Endothelial cell of umbilical vein (primary cell): ENCODE measurements around the gene XIRP1.

Source experiments
- CTCF ChIP-seq, 2 donors: IDR thresholded peaks; 1 replicate in 1 of 2; 2 replicates in 1 of 2; pipeline ENCODE4 v1.5.1; 2011; ENCODE audit warnings: low read length in 2 of 2, mild to moderate bottlenecking in 2 of 2, moderate library complexity in 2 of 2, control low read depth in 1 of 2, inconsistent platforms in 1 of 2, low read depth in 1 of 2; ENCODE audit not compliant: insufficient read depth in 1 of 2; ENCODE audit errors: extremely low read depth in 1 of 2
- EZH2 ChIP-seq: IDR thresholded peaks from 2 replicates; pipeline ENCODE4 v1.6.1; 2012; ENCODE audit warnings: borderline replicate concordance, low read depth, mild to moderate bottlenecking, moderate library complexity, low read length, inconsistent platforms; ENCODE audit not compliant: severe bottlenecking
- FOS ChIP-seq: IDR thresholded peaks from 2 replicates; pipeline ENCODE4 v1.6.1; 2011; ENCODE audit warnings: mild to moderate bottlenecking, low read length, moderate library complexity, borderline replicate concordance; ENCODE audit not compliant: insufficient read depth
- GATA2 ChIP-seq: IDR thresholded peaks from 2 replicates; pipeline ENCODE4 v1.7.0; 2011; ENCODE audit warnings: low read depth, mild to moderate bottlenecking, moderate library complexity, mixed read lengths, low read length; ENCODE audit not compliant: insufficient read length, insufficient read depth
- JUN ChIP-seq: IDR thresholded peaks from 2 replicates; pipeline ENCODE4 v1.6.1; 2011; ENCODE audit warnings: borderline replicate concordance, low read depth; ENCODE audit not compliant: insufficient read length, insufficient read depth
- POLR2A ChIP-seq: IDR thresholded peaks from 2 replicates; pipeline ENCODE4 v1.6.1; 2012; ENCODE audit warnings: low read depth, mild to moderate bottlenecking, control low read depth, low read length
- POLR2AphosphoS5 ChIP-seq: IDR thresholded peaks from 2 replicates; pipeline ENCODE4 v1.6.1; 2012; ENCODE audit warnings: low read depth, mild to moderate bottlenecking, control low read depth, low read length, moderate library complexity; ENCODE audit not compliant: insufficient read depth
- TF ChIP-seq, protein P1 (sequence below): IDR thresholded peaks from 2 replicates; pipeline ENCODE4 v1.6.1; 2011; ENCODE audit not compliant: insufficient read depth, insufficient read length

DNA sequence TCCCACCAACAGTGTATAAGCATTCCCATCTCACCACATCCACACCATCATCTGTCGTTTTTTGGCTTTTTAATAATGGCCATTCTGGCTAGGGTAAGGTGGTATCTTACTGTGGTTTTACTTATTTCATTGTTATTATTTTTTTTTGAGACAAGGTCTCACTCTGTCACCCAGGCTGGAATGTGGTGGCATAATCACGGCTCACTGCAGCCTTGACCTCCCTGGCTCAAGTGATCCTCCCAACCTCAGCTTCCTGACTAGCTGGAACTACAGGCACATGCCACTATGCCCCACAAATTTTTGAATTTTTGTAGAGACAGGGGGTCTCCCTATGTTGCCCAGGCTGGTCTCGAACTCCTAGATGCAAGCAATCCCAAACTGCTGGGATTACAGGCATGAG, 28.0 kb downstream of the XIRP1 start:
- TF ChIP-seq POLR2A (no peak), GATA2 (no peak), JUN (no peak), CTCF (IDR thresholded peaks at IDR 0.05; ENCODE audit: extremely low read depth in 1 of 2, insufficient read depth in 1 of 2, low read depth in 1 of 2, low read length in 2 of 2) (no peak), EZH2 (no peak), POLR2AphosphoS5 (no peak), FOS (no peak)
- TF ChIP-seq, protein P1, sequence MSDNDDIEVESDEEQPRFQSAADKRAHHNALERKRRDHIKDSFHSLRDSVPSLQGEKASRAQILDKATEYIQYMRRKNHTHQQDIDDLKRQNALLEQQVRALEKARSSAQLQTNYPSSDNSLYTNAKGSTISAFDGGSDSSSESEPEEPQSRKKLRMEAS: no peak
